NCI-H2227 (cell line): ENCODE measurements around the gene SETDB2.

Experiments
- DNase-seq: peaks from one replicate; lab custom pipeline; 2025; ENCODE audit not compliant: unreplicated experiment; lab: John Stamatoyannopoulos, UW

Gene SETDB2

GRCh38 chr13:49532593-49532992 is 88.5 kb downstream of the SETDB2 start:
- DNase-seq: no peak

DNA sequence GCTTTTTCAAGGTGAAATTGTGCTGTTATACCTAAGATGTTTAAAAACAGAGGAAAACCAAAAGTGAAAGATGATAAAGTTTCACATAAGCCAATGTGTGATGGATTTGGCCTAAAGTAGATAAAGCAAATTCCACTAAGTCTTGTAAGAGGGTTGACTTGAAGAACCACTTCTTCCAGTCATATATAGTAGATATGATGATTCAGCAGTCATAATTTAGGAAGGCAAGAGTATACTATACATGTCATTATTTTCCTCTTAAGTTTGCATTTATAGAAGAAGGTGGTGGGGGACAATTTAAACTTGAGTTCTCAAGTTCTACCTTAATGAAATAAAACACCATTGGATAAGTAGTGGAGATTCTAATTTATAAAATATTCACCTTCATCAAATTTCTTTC is 88.9 kb downstream of the SETDB2 start:
- DNase-seq: no peak

DNA sequence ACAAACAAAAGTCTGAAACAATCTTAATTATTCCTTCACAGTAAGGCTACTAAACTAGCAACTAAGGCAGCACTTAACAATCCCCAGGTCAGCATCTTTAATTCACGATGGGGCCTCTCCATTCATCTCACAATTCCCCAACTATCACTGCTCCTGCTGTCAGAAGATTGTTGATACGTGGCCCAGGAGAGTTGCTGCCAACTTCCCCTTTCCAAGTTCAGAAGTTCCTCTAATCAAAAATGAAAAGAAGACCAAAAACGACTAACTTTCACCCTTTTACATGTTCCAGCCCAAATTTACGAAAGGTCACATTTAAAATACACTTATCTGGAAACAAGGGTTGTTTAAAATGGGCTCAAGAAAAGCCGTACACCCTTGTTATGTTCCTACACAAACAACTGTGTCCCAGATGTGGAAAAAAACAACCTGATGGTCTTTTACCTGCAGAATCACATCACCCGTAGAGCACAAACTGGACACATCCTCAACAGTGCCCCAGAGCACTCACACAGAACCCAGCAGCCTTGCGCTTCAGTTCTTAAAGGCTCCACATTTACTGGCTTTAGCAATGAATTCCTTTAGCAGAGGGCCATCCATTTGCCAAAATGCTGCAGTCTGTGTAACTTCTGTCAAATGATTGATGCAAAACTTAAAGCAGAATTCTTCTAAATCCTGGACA is 89.7 kb downstream of the SETDB2 start:
- DNase-seq: no peak

- no peak for DNase-seq
Observed at GRCh38 chr13:49536144-49536873, 92.2 kb downstream of the SETDB2 start.

GRCh38 chr13:49538404-49538803 is 94.3 kb downstream of the SETDB2 start:
- no peak for DNase-seq

DNA sequence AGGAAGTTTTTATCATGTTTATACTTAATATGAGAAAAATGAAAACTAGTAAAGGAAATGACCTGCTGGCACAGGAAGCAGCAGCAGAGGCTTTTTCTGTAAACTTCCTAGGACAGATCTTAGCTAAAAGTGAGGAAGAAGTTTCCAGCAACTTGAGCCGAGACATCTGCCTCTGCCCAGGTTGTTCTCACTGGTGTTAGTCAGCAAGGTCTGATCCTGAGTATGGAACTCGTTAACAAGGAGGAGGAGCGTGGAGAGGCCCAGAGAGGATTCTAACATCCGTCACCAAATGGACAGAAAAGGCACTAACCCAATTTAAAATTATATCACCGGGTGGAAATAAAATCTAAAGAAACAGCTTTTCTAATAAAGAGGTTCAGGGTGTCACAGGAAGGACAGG is 95.2 kb downstream of the SETDB2 start:
- DNase-seq: no peak

DNA sequence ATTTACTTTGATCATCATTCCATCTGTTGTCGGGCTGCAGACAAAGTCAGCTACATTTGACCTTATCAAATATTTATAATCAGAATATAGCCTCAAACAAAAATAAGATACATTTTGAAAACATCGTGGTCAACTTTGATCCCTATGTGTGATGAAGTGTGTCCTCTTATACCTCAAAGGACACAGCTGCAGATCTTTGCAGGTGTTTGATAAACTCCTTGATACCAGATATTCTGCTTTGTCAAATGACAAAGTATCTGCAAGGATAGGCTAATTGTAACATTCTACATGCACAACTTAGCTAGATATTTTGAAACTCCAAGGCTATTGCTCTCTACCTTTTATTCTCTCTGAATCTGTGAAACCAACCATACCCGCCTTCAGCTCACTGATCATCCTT is 95.7 kb downstream of the SETDB2 start:
- DNase-seq: no peak

DNA sequence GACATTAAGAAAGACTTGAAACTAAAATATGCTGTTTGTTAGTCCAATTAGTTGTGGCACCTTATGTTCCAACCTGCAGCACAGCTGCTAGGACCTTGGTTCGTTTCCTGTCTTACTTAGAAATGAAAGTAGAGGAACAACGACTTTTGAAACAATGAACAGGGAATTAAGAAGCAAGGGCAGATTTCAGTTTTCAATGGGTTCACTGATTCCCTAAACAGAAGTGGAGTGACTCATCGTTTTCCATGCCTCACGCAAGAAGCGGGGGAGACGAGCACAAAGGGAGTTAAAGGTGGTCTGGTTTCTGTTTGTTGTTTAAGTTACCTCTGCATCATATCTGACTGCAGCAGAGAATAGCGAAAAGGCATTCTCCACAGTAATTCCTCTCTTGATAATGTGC is 96.5 kb downstream of the SETDB2 start:
- no peak for DNase-seq

DNA sequence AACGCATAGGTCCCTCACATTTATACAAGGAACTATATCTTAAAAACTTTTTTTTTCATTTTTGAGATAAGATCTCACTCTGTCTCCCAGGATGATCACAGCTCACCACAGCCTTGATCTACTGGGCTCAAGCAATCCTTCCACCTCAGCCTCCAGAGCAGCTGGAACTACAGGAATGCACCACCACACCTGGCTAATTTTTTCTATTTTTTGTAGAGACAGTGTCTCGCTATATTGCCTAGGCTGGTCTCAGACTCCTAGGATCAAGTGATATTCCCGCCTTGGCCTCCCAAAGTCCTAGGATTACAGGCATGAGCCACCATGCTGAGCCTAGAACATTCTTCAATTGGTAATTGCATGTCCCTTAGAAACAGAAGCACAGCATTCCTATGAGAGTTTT is 99.6 kb downstream of the SETDB2 start:
- no peak for DNase-seq
